Activated T-helper 2 cell treated with anti-CD3 and anti-CD28 coated beads, Interferon-gamma antibody, Interleukin-2, Interleukin-4, amounts not matched to agents 10 μg/mL and 5 μg/mL and 100 μg/mL, durations not matched to agents 14 hours and 24 hours and 36 hours (primary cell): ENCODE data around the gene SPDYE5. TPM values are rescaled to one million over a fixed set of nuclear protein-coding genes. Genes with fewer than 3 reads are reported as not detected.

Source experiments
- total RNA-seq: library from RNA; stranded (reverse); gene quantifications from 2 replicates; pipeline ENCODE4 v1.2.3, GENCODE V29; 2022

The SPDYE5 gene
- total RNA-seq, 1 donor from 2014 or later = not detected

Other genes with a start within 250 kb of the SPDYE5 start
- 5.7 and 6.4 TPM in 2 replicates for gene TRIM73, start 96.7 kb upstream of the SPDYE5 start, total RNA-seq
- gene POM121C, start 6.0 kb upstream of the SPDYE5 start, total RNA-seq = 87.7 and 89.2 TPM in 2 replicates
- 10.6 and 14.8 TPM in 2 replicates for gene HIP1, start 246.6 kb downstream of the SPDYE5 start, total RNA-seq